NCI-H1092 treated with DMSO at 0.1 percent for 48 hours (cell line): ENCODE results near the gene PAIP2.
"Not testable (repeated sequence)": the region's sequence is repeated elsewhere in the genome, so short reads cannot be mapped to it uniquely, and the experiment has no call there.

Experiments used
- DNase-seq: peaks from one replicate; lab custom pipeline; 2025; lab: John Stamatoyannopoulos, UW

Gene PAIP2, protein sequence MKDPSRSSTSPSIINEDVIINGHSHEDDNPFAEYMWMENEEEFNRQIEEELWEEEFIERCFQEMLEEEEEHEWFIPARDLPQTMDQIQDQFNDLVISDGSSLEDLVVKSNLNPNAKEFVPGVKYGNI

DNA sequence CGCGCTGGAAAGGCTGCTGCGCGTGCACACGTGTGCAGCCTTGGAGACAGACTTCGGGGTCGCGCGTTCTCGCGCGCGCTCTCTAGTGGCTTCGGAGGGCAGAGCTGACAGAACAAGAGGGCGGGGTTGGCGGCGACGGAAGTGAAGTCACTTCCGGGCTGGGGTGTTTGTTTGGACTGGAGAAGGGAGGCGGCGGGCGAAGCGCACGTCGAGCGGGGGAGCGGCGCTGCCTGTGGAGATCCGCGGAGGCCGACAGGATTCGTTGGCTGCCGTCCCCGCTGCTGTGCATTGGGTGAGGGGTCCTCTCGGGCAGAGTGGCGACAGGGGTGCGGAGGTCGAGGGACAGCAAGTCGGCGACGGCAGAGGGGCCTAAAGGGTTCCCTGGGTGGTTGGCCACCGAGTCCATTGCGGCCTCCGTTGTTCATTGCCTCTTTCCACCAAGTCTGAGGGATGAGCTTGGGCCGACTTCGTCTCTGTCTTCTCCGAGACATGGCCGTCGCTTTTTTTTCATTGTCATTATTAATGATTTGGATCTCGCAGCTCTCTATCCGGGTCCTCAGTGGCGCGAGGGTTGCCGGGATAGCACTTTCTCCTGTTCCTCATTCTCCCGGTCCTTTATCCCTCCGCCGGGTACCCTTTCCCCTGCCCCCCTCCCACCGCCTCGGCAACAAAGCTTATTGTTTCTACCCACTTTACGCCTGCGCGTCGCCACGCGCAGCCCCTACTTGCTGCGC is at the start of gene PAIP2:
Gene PAIP2 (plus strand): TSS at position 166 of the 734 bp plus-strand sequence. CDS start 21,931 bp downstream, outside the sequence.
- DNase-seq: peak; percentile 96

DNA sequence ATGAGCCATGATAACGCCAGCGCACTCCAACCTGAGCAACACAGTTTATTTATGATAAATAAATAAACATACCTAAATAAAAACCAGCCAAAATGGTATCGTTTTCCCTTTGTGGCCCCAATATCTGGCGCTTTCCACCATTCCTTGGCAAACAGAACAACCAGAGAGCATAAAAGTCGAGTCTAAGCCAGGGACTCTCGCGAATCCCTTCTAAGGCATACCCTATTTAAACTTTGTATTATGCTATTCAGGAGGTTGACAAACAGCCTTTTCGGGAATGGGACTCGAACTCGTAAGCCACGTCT is 48.5 kb upstream of the PAIP2 start:
- no peak for DNase-seq

GRCh38 chr5:139293507-139294373 is 47.9 kb upstream of the PAIP2 start, which contains the start of gene MATR3:
MATR3 (plus strand) TSS chr5:139293740; CDS start chr5:139307416, 13,676 bp downstream.
- peak; percentile 90 for DNase-seq

- DNase-seq: peak; percentile 70
Observed at GRCh38 chr5:139294374-139295165, 47.1 kb upstream of the PAIP2 start.

DNA sequence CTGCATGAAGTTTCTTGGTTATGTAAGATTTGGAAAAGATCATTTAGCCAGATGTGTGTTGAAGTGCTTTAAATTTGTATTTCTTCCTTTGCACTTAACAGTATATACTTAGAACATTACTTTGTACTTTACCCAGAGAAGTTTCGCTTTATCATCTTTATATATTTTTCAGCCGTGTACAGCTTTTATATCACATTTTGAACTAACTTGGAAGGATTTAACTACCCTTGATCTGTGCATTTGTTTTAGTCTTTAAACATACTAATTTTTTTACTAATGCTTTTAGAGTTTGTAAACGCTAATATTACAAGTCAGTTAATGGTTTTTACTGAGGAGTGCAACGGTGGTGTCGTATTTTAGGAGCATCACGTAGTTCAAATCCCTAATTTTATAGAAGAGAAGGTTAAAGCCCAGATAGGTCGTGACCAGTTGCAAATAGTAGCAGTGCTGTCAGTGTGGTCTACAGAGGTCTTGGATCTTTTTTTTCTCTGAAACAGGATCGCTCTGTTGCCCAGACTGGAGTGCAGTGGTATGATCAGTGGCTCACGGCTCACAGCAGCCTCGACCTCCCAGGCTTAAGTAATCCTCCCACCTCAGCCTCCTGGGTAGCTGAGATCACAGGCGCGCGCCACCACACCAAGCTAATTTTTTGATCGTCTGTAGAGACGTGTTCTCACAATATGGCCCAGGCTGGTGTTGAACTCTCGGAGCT is 46.2 kb upstream of the PAIP2 start:
- no peak for DNase-seq

- DNase-seq: no peak
Observed at GRCh38 chr5:139296198-139296597, 45.5 kb upstream of the PAIP2 start.

DNA sequence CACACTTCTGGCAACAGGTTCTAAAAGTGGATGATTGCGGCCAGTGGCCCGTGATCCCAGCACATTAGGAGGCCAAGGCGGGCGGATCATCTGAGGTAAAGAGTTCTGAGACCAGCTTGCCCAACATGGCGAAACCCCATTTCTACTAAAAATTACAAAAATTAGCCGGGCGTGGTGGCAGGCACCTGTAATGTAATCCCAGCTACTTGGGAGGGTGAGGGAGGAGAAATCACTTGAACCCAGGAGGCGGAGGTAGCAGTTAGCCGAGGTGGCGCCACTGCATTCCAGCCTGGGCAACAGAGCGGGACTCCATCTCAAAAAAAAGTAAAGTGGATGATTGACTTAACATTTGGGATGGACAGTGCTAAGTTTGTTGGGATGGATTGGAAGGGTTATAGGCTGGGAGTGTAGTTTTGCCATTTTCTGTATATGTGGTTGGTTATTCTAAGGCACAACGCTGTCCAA is 44.8 kb upstream of the PAIP2 start:
- DNase-seq: no peak

- DNase-seq: no peak
Observed at GRCh38 chr5:139297439-139298133, 44.1 kb upstream of the PAIP2 start.

GRCh38 chr5:139298242-139298641 is 43.4 kb upstream of the PAIP2 start:
- DNase-seq: no peak

DNA sequence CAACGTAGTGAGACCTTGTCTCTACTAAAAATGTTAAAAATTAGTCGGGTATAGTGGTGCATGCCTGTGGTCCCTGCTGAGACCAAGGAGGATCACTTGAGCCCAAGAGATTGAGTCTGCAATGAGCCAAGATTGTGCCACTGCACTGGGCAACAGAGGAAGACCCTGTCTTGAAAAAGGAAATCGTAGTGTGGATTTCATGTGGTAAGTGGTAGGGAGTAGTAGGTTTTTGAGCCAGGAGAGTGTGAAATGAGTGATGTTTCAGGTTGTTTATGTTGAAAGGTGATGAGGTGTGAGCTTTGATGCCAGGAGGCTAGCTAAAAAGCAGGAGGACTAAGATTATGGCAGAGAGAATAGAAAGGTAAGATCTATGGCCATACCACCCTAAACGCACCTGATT is 42.2 kb upstream of the PAIP2 start:
- DNase-seq: no peak

GRCh38 chr5:139301808-139302499 is 39.7 kb upstream of the PAIP2 start:
- no peak for DNase-seq

GRCh38 chr5:139304391-139305324 is 37.0 kb upstream of the PAIP2 start:
- no peak for DNase-seq

- DNase-seq: no peak
Observed at GRCh38 chr5:139306197-139306596, 35.5 kb upstream of the PAIP2 start.

DNA sequence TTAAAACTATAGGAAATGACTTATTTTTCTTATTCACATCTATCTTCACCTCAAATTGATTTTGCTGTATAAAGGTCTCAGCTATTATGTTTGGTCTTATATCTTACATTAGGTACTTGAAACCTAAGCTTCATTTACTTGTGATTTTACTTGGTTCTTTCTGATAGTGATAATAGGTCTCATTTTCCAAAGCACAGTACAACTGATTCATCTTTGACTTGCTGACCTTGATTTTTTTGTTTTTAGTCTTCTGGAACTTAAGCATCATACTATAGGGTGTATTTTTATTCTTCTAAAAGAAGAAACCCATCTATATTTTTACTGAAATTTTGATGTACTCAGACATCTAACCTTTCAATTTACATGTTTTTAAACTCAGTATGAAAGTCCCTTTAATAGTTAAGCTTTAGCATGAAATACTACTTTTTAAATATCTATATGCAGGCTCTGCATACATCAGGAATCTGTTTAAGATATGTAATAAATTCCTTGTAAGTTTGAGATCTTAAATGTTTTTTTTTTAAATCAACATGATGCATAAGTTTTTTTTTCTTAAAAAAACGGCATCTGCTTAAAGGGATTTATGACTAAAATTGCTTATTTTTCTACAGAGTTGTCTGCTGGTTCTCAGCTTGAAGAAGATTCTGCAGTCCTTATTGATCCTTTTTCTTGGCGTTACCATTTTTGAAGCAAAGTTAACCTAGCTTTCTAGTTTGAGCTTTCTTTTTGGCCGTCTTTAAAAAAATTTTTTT is 34.9 kb upstream of the PAIP2 start:
- DNase-seq: no peak

DNA sequence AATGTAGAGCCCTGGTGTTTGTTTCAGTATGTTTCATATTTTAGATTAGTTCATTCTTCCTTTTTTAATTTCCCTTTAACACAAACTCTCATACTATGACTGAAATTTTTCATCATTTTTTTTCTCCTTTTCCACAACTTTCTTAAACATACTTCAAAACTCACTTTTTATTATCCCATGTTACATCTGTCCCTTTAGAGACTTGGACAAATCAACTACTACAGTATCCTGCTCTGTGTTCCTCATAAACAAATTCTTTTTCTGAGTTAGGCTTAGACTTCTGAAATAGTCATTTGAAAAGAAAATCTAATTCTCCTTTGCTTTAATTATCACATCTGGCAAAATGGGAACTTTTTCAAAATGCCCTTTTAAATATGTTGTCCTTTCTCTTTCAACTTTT is 32.9 kb upstream of the PAIP2 start:
- no peak for DNase-seq

GRCh38 chr5:139310715-139311186 is 30.9 kb upstream of the PAIP2 start:
- DNase-seq: not testable (repeated sequence)

- no peak for DNase-seq
Observed at GRCh38 chr5:139312075-139312474, 29.6 kb upstream of the PAIP2 start.

DNA sequence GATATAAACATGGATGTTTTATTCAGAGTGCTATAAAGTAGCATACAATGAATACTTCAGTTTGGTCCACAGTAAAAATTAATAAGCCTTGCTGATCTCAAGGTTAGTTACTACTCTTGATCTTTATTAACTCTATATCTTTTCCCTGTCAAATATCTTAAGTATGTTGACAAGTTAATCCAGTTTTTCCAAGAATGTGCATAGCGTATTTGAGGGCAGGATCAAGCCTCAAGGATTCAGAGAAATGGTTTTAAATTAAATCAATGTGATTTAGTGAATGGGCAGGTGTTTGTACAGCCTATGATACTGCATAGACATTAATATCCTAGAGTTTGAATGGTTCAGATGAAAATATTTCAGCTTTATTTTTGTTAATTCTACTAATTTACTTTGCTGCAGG is 27.4 kb upstream of the PAIP2 start:
- no peak for DNase-seq
